Activated T-cell treated with anti-CD3 and anti-CD28 coated beads, Interleukin-2, amount 50 U/mL, for 1 hour (primary cell): Measurements from ENCODE around the gene CYTH1.
A peak's percentile ranks its signal among the peaks of the same experiment; 100 is the strongest.

Experiments used
- DNase-seq: peaks from one replicate; pipeline ENCODE4 v3.0.0-alpha.2; 2020

CYTH1 gene

DNA sequence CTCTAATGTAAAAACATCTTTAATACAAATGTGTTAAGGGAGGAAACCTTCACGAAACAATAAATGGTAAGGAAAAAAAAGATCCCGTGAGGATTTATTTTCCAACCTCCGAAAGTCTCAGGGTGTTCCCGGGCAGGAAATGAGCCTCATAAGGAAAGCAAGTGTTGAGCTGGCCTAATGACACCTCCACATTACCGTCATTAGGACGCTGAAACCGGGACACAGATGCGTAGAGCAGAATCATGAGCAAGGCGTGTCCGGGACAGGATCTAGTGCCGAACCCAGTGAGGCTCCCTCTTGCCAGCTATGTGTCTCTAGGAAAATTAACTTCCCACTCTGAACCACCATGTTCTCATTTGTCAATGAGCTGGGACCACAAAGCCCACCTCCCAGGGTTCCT lies 22.7 kb upstream of the CYTH1 start:
- no peak for DNase-seq

DNA sequence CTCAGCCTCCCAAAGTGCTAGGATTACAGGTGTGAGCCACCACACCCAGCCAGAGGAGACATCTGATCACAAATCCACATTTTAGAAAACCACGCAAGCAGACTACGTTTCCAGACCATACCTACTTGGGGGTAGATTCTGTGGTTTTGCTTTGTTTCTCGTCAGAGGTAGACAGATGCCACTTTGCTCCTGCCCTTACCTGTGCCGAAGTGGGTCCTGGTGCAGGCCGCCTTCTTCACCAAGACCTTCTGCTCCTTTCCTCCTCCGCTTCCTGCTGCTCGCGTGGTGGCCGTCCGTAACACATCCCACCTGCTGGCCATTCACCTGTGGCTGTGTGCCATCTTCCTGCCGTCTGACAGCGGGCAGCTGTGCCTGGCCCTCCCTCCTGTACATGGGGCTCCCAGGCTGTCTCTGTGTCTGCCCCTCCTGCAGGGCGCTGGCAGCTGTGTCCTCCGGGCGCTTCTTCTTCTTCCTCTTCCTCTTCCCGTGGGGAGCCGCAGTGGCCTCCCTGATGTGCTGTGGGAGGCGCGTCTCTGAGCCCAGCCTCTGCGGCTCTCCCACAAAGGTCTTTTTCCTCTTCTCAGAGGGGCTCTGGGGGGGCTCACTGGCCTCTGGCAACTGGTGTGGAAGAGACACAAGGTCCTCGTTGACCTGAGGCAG lies 21.2 kb upstream of the CYTH1 start:
- no peak for DNase-seq

DNA sequence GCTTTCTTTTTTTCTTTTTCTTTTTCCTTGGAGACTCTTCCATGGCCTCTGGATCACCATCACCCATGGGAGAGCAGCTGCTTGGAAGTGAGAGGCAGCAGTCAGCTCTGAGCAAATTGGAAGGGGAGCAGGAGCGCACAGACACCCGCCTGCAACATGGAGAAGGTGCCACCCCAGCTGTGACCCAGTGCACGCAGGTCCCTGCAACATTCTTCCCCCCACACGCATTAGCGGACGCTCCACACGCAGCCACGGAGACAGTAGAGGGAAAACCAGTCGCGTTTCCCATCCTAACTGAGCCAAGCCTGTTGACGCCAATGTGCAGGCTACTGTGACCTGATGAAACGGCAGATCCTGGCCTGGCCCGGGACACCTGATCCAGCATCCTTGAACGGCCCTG lies 20.4 kb upstream of the CYTH1 start:
- no peak for DNase-seq

DNA sequence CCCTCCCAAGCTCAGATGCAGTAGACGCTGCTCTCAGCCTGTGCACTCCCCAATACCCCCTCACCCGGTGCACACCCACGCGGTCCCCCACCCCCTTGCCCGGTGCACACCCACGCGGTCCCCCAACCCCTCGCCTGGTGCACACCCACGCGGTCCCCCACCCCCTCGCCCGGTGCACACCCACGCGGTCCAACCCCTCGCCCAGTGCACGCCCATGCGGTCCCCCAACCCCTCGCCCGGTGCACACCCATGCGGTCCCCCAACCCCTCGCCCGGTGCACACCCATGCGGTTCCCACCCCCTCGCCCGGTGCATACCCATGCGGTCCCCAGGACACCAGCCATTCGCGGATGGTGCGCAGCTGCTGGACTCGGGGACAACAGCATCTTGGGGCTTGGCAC lies 19.9 kb upstream of the CYTH1 start:
- DNase-seq: no peak

DNA sequence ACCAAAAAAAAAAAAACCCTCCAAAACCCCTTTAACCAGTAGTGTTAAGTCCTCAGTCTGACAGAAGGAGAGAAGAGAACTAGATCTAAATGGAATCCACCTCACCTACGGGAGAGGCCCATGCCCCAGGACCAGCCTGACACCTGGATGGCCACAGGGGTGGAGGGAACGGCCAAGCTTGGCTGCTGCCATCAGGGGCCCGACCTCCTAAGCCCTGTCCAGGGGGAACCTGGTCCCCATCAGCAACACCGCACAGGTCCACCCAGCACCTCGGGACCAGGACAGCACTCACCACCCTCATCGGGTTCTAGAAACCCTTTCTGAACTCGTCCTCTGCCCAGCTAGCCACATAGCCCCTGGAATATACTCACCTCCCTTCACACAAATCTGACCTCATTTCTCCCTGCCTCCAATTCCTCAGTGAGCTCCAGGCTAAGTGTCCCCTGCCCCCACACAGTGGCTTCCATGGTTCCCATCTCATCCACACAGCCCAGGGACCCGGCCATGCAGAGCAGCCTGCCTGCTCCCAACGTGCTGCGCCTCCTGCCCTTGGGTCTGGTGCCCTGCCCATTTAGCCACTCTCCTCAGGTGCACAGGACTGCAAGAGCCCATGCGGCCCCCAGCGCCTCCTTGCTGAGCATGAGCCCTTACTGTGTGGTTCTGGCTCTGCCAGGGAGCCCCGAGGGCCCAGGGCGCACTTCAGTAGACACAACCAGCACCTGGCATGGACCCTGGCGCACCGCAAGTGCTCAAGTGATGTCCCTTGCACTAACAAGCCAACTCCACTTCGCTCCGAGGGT lies 18.3 kb upstream of the CYTH1 start:
- DNase-seq: no peak

DNA sequence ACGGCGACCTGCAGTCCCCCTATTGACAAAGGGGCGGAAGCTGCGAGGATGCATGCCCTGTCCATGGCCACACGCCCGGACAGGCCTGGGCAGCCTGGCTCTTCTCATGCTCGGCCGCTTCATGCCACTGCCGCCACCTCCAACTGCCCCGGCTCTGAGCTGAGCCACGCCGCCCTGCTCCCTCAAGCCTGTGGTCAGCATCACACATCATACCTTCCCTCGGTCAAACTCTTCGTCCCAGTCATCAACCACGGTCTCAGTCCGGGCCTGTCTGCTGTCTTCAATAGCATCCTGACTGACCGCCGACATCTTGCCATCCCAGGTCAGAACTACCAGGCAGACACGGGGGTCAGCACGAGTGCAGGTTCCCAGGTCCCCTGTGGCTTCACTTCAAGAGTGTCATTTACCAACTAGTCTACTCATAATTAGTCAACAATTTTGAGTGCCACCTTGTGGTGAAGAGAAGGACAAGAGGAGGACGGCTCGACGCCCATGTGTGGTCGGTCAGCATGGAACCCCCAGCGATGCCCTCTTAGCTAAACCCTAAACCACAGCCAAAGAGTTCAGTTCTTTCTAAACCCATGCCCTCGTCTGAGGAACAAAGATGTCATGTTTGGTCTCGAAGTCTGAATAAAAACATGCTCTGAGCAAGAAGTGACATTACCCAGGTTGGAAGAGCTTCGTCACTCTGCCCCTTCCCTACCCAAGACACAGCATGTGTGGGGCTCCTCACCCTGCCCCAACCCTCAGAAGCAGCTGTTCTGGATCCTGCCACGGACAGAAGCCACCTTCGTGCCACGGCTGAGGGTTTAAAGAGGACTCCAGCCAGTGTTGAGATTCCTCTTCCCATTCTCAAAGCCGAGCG lies 16.9 kb upstream of the CYTH1 start:
- no peak for DNase-seq

DNA sequence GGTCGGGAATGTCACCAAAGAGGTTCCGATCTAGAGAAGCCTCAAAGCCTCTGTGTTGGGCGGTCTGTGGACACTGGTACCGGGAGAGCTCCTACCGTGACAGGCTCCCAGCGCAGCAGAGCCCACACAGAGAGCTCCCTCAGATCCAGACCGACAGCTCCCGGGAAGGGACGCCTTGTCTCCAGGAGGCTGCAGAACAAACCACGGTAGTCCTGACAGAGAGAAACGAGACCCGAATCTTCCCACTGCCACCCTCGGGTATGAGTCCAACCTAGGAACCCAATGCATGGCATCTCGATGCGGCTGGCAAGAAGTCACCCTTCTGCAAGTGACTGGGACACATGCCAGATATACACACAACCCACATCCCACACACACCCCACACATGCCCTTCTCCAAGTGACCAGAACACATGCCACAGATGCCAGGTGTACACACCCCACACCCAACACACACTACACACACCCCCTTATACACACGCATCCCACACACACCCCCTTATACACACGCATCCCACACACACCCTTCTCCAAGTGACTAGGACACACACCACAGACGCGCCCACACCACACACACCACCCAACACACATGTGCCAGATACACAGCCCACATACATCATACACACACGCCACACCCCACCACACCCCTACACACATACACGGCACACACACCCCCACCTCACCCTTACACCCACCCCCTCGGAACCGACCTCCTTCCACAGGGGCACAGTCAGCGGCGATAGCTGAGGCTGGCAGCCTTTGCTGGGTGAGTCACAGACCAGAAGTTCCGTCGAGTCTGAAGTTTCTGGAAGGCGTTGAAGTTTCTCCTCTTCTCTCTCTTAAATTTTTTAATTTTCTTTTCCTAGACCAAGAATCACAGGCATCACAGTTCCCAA lies 15.9 kb upstream of the CYTH1 start:
- DNase-seq: no peak

DNA sequence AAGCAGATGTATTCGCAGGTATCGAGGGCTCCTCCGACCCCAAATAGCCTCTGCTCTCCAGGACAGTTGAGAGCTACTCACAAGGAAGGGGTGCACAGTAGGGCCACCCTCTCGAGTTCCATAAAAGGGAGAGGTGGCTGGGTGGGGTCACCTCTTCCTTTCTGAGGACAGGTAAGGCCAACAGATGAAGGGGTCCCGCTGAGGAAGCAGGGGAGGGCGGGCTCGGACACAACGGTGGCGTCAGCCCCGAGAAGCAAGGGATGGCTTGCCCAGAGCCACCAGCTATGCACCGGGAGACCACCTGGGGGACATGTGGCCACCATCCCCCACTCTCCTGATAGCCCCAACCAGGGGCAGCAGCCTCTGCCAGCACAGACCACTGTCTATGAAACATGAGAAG lies 15.1 kb upstream of the CYTH1 start:
- no peak for DNase-seq

DNA sequence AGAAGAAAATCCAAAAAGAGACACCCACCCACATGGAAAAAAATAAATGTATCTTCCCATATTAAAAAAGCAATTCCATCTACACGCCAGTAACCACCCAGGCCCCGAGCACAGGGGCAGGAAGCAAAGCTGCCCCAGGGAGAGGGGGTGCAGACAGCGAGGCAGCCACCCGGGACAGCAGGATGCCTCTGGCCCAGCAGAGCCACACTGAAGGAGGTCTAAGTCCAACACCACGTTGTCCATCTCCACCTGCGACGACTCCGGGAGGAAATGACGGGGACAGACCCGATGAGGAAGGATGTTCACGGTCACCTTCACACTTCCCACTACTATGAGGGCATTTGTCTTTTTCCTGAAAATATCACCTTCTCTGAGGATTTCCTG lies 14.4 kb upstream of the CYTH1 start:
- no peak for DNase-seq

DNA sequence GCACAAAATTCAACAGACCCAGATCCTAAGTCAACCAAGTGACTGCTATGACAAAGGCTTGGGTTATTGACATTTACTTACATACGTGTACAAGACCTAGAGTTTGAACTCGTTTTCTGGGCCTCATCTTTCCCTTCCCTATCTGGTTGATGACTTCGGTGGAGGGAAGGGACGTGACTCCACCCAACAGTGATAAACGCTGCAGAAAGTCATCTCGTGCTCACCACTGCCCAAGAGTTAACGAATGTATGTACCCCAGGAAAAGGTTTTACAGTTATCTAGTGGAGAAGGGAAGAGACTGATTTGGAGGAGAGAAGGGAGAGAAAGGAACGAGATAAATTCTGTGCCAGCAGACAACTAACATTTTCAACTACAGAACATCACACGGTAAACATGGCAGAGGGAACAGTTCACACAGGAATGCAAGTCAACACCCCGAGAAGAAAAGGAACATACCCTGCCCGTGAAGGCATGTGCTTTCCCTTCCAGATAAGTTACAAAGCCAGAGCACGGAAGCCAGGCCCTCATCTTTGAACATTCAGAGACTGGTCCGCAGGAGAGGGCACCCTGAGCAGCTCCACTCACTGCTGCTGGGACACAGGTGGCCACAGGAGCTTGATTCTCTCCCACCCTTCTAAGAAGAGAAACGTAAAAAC lies 13.9 kb upstream of the CYTH1 start:
- DNase-seq: no peak

DNA sequence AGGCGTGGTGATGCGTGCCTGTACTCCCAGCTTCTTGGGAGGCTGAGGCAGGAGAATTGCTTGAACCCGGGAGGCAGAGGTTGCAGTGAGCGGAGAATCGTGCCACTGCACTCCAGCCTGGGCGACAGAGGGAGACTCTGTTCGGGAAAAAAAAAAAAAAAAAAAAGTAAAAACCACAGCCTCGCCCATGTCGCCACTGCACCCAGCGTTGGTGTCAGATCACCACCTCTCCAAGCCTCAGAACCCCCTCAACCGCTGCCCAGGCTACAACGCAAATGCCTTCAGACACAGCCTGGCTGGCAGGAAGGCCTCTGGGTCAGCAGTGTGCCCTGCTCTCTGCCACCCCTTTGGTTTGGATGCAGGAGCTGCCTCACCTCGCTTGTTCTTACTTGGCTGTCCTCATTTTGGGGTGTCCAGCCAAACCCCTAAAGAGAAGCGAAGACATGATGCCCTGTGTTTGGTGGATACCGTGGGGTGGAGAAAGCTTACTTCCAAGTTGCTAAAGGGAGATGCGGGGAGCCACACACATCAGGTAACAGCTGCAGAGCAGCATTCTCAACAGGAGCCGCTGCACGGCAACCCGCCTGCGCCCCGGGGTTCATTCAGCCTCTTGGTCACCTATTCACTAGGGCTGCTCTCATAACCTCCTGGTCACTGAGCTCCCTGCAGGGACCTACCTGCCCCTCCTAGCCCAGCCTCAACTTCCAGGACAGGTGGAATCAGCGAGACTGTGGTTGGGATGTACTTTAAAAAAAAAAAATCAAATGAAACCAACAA lies 13.0 kb upstream of the CYTH1 start:
- no peak for DNase-seq

DNA sequence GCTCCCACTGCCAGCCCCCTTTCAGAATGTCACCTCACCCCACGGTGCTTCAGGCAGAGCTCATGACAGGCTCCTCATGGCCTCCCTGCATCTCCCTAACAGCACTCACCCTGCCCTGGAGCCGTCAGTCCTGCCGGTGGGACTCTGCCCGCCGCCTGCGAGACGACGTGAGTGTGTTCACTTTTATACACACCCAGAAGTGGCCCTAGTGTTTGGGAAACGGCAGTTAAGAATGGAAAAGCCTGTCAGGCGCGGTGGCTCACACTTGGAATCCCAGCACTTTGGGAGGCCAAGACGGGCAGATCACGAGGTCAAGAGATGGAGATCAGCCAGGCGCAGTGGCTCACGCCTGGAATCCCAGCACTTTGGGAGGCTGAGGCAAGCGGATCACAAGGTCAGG lies 12.3 kb upstream of the CYTH1 start:
- no peak for DNase-seq

DNA sequence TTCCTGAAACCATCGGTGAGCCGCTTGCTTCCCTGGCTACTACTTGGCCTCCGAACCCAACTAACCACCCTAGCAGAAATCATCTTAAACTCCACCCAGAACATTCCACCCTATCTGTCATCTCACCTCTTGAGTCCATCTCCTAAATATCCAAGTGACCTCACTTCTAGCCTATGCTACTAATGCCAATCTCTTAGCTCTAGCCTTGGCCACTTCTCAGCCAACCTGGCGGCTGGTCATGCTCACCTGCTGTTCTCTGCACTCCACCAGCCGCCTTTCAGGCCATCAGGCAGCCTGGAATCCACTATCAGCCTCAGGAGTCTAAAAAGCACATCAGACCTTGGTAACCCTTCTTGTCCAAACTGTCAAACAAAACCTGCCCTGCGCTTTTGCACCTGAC lies 11.9 kb upstream of the CYTH1 start:
- no peak for DNase-seq

DNA sequence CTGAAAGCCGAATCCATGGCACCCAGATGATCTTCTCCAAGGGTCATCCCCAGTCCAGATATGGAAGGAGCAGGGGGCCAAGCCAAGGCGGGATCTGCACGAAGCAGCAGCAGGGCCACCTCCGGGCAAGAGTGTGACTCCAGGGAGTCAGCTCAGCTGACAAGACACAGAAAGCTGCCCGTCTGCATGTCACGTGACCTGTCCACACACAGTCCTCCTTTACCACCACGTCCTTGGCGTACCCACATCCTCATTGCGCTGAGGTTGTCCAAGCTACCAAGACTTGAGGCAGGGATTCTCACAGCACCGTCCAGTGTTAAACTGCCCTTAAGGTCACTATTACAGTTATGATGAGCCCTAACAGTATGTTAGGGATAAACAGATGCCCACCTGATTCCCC lies 11.3 kb upstream of the CYTH1 start:
- DNase-seq: no peak

DNA sequence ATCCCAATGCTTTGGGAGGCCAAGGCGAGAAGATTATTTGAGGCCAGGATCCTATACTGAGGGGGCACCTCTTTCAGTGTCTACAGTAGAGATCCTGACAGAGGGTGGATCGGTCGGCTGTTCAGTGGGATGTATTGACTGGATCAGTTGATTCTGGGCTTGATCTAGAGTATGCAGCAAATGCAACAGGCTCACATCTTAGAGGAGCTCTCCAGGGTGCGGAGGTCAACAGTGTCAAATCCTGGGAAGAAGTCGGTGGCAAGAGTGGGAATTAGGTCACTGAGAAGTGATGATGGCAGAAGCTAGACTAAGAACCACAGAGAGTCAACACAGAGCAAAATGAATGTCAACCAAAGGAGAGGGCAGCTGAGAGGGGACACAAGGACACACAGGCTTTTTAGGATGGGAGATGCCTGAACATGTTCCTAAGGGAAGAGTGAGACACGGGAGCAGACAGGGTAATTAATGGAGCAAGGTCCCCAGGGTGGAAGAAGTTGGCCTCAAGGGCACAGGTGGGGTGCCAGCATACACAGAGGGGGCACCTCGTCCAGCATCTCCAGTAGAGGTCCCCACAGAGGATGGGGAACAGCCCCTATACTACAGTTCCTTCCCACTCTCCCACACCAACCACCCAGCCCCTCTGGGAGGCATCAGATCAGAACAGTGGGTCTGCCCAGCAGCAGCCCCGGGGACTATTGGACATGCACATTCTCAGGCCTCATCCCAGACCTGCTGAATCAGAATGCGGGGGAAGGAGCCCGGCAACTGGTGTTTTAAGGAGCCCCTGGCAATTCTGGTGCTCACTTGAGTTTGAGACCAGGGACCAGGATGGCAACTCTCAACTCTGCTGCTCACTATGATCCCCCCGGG lies 10.0 kb upstream of the CYTH1 start:
- no peak for DNase-seq

DNA sequence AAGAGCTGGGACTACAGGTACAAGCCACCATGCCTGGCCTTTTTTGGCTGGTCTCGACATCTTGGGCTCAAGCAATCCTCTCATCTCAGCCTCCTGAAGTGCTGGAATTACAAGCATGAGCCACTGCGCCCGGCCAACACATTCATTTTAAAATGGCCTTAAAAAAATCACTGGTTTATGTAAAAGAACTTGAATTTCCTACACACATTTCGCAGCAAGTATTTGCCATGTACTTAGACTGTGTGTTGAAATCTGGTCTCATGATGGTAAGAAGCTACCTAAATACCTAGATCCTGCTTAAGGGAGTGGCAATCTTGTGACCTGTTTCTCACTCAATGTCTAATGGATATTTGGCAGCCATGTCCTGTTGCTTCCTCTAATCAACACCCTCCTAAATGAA lies 8.5 kb upstream of the CYTH1 start:
- no peak for DNase-seq

DNA sequence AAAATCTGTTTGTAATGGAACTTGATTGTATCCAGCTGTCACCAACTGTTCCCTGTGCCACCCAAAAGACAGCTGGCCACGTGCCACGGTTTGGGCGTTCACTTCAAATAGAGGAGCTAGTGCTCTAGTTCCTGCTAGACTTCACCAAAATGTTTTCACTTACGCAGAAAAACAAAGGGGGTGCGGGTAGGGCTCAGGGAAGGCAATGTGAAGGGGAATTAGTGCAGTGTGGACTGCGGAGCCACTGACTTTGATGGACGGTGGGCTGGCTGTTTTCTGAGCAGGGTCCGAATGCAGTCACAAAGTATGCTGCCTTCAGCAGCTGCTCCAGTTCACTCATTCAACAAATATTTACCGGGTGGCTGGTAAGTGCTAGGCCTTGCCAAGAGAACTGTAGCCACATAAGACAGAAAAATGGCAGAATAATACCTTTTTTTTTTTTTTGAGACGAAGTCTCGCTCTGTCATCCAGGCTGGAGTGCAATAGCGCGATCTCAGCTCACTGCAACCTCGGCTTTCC lies 7.6 kb upstream of the CYTH1 start:
- DNase-seq: peak; percentile 71

DNA sequence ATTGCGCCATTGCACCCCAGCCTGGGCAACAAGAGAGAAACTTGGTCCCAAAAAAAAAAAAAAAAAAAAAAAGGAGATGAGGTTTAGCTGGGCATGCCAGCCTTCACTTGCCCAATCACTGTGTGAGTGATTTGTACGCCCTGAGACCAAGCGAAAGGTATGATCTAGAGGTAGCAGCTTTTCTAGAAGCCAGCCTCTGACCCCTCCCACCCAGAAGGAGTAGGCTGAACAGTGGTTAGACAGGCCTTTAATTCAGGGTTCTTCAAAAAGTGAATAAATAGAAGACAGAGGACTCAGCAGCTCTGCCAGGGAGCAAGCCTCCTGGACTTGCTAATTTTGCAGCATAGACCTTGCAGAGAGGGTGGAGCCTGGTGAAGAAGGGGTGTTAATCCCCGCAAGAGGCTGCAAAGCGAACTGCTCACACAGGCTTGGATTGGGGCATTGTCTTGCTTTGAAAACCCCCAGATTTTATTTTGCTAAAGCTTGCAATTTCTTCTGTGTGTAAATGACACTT lies 7.1 kb upstream of the CYTH1 start:
- no peak for DNase-seq

DNA sequence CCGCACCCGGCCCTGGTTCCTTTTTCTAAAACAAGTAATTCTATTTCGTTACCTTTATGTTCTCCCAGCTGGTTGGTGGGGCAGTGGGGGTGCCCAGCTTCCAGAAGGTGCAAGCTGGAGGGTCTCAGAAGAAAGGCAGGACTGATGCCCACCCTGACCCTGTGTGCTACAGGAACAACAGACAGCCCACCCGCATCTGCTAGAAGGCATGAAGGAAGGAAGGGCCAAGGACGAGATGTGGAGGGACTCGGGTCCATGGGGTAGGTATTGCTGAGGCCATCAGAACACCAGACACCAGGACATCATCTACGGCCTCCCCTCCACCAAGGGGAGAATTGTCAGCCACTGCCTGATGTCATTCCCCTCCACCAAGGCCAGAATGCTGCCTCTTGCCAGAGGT lies 6.4 kb upstream of the CYTH1 start:
- DNase-seq: no peak

DNA sequence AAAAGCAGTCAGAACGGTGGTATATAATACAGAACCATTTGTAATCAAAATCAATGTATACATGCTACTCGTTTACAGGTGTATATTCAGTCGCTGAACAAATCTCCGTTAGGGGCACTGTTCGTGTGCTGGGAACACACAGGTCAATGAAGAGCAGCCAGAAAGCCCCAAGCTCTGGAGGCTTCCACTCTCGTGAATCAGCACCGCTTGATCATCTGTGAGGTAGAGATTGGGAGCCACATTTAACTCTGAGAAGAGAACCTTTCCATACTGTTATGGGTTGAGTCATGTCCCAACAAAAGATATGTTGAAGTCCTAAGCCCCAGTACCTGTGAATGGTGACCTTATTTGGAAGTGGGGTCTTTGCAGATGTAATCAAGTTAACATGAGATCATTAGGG lies 5.4 kb upstream of the CYTH1 start:
- no peak for DNase-seq
